NOMO-1 (cell line): ENCODE measurements around the gene MLXIP.
"Not testable (repeated sequence)": the region's sequence is repeated elsewhere in the genome, so short reads cannot be mapped to it uniquely, and the experiment has no call there.

ENCODE experiments used
- DNase-seq, 2 experiments: peaks; one replicate each; lab custom pipeline; 2025; ENCODE audit not compliant: unreplicated experiment in 2 of 2; lab: John Stamatoyannopoulos, UW

Gene MLXIP

GRCh38 chr12:122094137-122094734, 15.7 kb downstream of the MLXIP start:
- DNase-seq = no peak

GRCh38 chr12:122094735-122095631, 16.4 kb downstream of the MLXIP start:
- DNase-seq = peak in 1 of 2 experiments; percentile 7

GRCh38 chr12:122096014-122096413, 17.5 kb downstream of the MLXIP start:
- no peak for DNase-seq

GRCh38 chr12:122096591-122097149, 18.1 kb downstream of the MLXIP start:
- no peak for DNase-seq

GRCh38 chr12:122097584-122097926, 19.0 kb downstream of the MLXIP start:
- DNase-seq = no peak

- DNase-seq = no peak
Measured at GRCh38 chr12:122097927-122098756, 19.6 kb downstream of the MLXIP start.

GRCh38 chr12:122099280-122099749, 20.8 kb downstream of the MLXIP start:
- no peak for DNase-seq

GRCh38 chr12:122099856-122100255, 21.3 kb downstream of the MLXIP start:
- DNase-seq = no peak

GRCh38 chr12:122100568-122100967, 22.0 kb downstream of the MLXIP start:
- no peak for DNase-seq

GRCh38 chr12:122102331-122102730, 23.8 kb downstream of the MLXIP start:
- DNase-seq = no peak

GRCh38 chr12:122104844-122105243, 26.3 kb downstream of the MLXIP start:
- DNase-seq = no peak

- peak; percentile 33 to 53 for DNase-seq
Measured at GRCh38 chr12:122105496-122105895, 26.9 kb downstream of the MLXIP start.

GRCh38 chr12:122106843-122107242, 28.3 kb downstream of the MLXIP start:
- no peak for DNase-seq

GRCh38 chr12:122107261-122107660, 28.7 kb downstream of the MLXIP start:
- no peak for DNase-seq

GRCh38 chr12:122111089-122111641, 32.6 kb downstream of the MLXIP start:
- no peak for DNase-seq

- no peak for DNase-seq
Measured at GRCh38 chr12:122116707-122117535, 38.4 kb downstream of the MLXIP start.

GRCh38 chr12:122117979-122118378, 39.4 kb downstream of the MLXIP start:
- DNase-seq = no peak

- DNase-seq = not testable (repeated sequence)
Measured at GRCh38 chr12:122121341-122121740, 42.8 kb downstream of the MLXIP start.

- DNase-seq = no peak
Measured at GRCh38 chr12:122121745-122122144, 43.2 kb downstream of the MLXIP start.
